WTC11 (cell line): ENCODE results near the gene ZBTB7C.

Experiments used
- CTCF ChIP-seq: fragments of 200-600 bp; IDR thresholded peaks from 2 replicates; pipeline ENCODE4 v1.8.0; 2022; ENCODE audit warnings: antibody characterized with exemption
- ZNF263 ChIP-seq: sonication (generic); formaldehyde crosslinking; IDR thresholded peaks from 2 replicates; pipeline ENCODE4 v1.8.1; 2022; ENCODE audit warnings: low read depth, mild to moderate bottlenecking, moderate library complexity, missing genetic modification reagents

- TF ChIP-seq CTCF (no peak), ZNF263 (CRISPR knock-in tag) (no peak)
Measured at GRCh38 chr18:48074929-48075706, 334.1 kb downstream of the ZBTB7C start.
